Prostate gland (tissue), 2 donors: Measurements from ENCODE around the gene GPD1L. TPM values are rescaled to one million over a fixed set of nuclear protein-coding genes. Genes with fewer than 3 reads are reported as not detected.

Experiments
- DNase-seq: peaks from one replicate; pipeline ENCODE4 v3.0.0-alpha.2; 2019; ENCODE audit warnings: low spot score
- H3K27ac ChIP-seq, 2 donors: fragments of 200-600 bp; sonication (generic); 2 replicates each; pipeline ENCODE4 v1.5.1; 2017 to 2019
- H3K27me3 ChIP-seq: fragments of 200-600 bp; sonication (generic); replicated peaks from 2 replicates; pipeline ENCODE4 v1.5.1; 2019; ENCODE audit not compliant: insufficient read depth
- H3K36me3 ChIP-seq, 2 donors: fragments of 200-600 bp; sonication (generic); 1 replicate in 1 of 2; 2 replicates in 1 of 2; pipeline versions ENCODE4 v1.5.1 to v1.8.1; 2017 to 2019
- H3K4me1 ChIP-seq: fragments of 200-600 bp; sonication (generic); replicated peaks from 2 replicates; pipeline ENCODE4 v1.5.1; 2019
- H3K4me3 ChIP-seq, 2 donors: fragments of 200-600 bp; sonication (generic); 2 replicates each; pipeline ENCODE4 v1.5.1; 2017 to 2019
- H3K9me3 ChIP-seq: fragments of 200-600 bp; sonication (generic); 2 replicates; pipeline ENCODE4 v1.5.1; 2017
- POLR2A ChIP-seq: fragments of 450-650 bp; IDR thresholded peaks from one replicate; pipeline ENCODE4 v1.6.1; 2016; ENCODE audit warnings: antibody characterized with exemption, mild to moderate bottlenecking
- POLR2AphosphoS5 ChIP-seq: sonication (generic); formaldehyde crosslinking; IDR thresholded peaks from one replicate; pipeline ENCODE4 v1.6.1; 2017; ENCODE audit warnings: antibody characterized with exemption
- WGBS: methylation state at CpG from one replicate; pipeline ENCODE4 v1.1.5; 2018; 5-methylcytosine and 5-hydroxymethylcytosine counted together
- intact Hi-C: fragments of 100-400 bp; cut with DNase I; formaldehyde crosslinking; loops from one replicate; pipeline ENCODE4 v1.14.2; 2022
- total RNA-seq, 2 donors: library from RNA; depleted of rRNA; stranded (reverse); fragments of >200 nt; gene quantifications; one replicate each; pipeline ENCODE4 v1.1.0, GENCODE V29; 2016
- TF ChIP-seq, protein P1 (sequence below), 4 experiments: fragments of 200-600 bp in 2 of 4; fragments of 450-650 bp in 2 of 4; sonication (generic) in 2 of 4; IDR thresholded peaks; 1 replicate in 3 of 4; 2 replicates in 1 of 4; pipeline ENCODE4 v1.5.1; 2016 to 2019; ENCODE audit warnings: antibody characterized with exemption in 4 of 4, mild to moderate bottlenecking in 2 of 4, moderate library complexity in 2 of 4

The GPD1L gene
- total RNA-seq, 2 donors from 2014 or later, result 50.4 to 70.8 TPM

DNA sequence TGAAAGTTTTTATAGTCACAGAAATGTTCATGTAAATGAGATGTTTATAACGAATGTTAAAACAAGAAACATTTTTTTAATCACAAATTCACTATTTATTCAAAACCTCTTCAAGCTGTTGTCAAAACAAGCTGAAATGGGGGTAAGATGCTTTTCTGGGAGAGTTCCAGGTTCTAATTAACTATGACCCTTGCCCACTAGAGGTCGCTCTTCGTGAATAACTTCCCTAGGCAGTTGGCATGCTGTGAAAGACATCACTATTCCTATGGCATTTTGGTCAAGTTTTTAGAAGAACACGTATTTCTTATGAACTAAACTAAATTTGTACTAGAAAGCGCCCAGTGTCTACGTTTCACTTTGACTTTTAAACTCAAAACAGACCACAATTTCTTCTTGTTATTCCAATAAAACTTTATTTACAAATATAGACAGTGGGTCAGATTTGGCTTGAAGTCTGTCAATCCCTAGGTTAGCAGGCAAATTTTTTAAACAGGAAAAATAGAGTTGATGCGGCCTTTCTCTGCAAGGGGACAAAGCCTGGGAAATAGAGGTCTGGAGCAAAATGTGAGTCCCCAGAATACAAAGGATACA is 69.3 kb downstream of the GPD1L start:
- Histone ChIP-seq H3K36me3 (no peaks in the 10 kb centered on the region), H3K4me3 (no peak overlapping the region), H3K27me3 (no peaks in the 10 kb centered on the region), H3K27ac (no peak overlapping the region), H3K9me3 (no peaks in the 10 kb centered on the region), H3K4me1 (no peaks in the 10 kb centered on the region)
- DNase-seq, result peak; percentile 38
- no peak for TF ChIP-seq POLR2AphosphoS5
- TF ChIP-seq, protein P1, sequence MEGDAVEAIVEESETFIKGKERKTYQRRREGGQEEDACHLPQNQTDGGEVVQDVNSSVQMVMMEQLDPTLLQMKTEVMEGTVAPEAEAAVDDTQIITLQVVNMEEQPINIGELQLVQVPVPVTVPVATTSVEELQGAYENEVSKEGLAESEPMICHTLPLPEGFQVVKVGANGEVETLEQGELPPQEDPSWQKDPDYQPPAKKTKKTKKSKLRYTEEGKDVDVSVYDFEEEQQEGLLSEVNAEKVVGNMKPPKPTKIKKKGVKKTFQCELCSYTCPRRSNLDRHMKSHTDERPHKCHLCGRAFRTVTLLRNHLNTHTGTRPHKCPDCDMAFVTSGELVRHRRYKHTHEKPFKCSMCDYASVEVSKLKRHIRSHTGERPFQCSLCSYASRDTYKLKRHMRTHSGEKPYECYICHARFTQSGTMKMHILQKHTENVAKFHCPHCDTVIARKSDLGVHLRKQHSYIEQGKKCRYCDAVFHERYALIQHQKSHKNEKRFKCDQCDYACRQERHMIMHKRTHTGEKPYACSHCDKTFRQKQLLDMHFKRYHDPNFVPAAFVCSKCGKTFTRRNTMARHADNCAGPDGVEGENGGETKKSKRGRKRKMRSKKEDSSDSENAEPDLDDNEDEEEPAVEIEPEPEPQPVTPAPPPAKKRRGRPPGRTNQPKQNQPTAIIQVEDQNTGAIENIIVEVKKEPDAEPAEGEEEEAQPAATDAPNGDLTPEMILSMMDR (IDR thresholded peaks at IDR 0.05), result peak; percentile 23 to 49 (median 38)
- intact Hi-C loops, result loop anchor here (5.0 kb wide), 1 partner anchor 167 kb away; no protein-coding TSS in a partner anchor
- WGBS, result 62% methylated on average over 7 of the region's 7 CpGs

DNA sequence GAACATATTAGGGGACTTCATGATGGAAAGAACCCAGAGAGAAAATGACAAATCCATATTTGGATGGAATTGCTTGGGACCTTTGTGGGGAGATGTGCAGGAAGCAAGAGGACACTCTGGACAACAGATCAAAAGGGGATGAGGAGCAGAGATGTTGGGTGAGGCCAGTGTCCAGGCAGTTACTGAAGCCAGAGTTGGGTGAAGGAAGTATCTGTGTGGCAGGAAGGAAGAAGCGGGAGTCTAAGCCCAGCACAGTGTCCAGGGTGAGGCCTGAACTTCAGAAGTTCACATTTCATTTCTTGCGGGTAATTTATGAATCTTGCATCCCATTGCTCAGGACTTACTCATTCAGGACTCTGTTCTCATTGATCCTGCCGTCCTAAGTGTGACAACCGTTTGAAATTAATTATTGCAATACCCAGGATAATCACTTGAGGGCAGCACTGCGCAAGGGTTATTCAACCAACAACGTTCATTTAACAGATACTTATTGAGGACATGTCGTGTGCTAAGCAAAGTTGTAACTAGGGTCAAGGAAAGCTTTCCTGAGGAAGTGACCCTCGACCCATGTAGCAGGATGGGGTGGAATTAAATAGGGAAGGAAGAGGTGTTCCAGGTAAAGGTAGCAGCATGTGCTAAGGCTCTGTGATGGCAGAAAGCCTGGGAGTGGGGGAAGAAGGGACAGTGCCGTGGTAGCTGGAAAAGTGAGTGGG is 70.7 kb downstream of the GPD1L start:
- Histone ChIP-seq H3K4me1 (no peaks in the 10 kb centered on the region), H3K9me3 (no peaks in the 10 kb centered on the region), H3K27me3 (no peaks in the 10 kb centered on the region), H3K27ac (no peak overlapping the region), H3K4me3 (no peak overlapping the region), H3K36me3 (no peaks in the 10 kb centered on the region)
- 25% methylated on average over 9 of the region's 9 CpGs for WGBS
- TF ChIP-seq POLR2AphosphoS5 (no peak), POLR2A (no peak)
- TF ChIP-seq, protein P1 (IDR thresholded peaks at IDR 0.05), result peak; percentile 17 to 72 (median 66)
- peak; percentile 37 for DNase-seq
- intact Hi-C loops, result loop anchor here (5.0 kb wide), 1 partner anchor 165 kb away; no protein-coding TSS in a partner anchor

DNA sequence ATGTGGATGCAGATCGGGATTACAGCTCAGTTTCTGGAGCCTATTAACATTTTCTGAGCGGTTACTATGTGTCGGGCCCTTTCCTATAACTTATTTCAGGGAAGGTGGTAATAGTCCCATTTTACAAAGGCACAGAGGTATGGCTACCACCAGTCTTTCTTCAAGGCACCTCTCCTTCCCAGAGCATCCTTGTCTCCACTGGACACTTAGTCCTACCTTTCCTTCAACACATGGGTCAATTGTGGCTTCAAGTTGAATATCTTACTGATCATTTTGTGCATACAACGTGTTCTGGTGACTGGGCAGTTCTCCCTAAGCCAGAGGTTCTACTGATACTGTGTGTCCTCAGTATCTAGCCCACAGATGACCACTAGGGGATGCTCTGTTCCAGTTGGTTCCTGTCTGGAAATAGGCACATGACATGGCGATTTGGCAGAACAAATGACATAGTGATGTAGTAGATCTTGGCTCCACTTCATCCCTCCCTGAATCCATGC is 71.3 kb downstream of the GPD1L start:
- H3K27ac ChIP-seq, result no peak overlapping the region
- no peaks in the 10 kb centered on the region for H3K27me3 ChIP-seq
- peak; percentile 62 for DNase-seq
- no peaks in the 10 kb centered on the region for H3K9me3 ChIP-seq
- 54% methylated on average over 5 of the region's 5 CpGs for WGBS
- no peaks in the 10 kb centered on the region for H3K36me3 ChIP-seq
- intact Hi-C loops, result loop anchor here (5.0 kb wide), 1 partner anchor 165 kb away; no protein-coding TSS in a partner anchor
- no peaks in the 10 kb centered on the region for H3K4me1 ChIP-seq
- TF ChIP-seq, protein P1 (IDR thresholded peaks at IDR 0.05), result peak; percentile 42 to 77 (median 68)
- TF ChIP-seq POLR2A (no peak), POLR2AphosphoS5 (peak; percentile 49)
- H3K4me3 ChIP-seq, result no peak overlapping the region

DNA sequence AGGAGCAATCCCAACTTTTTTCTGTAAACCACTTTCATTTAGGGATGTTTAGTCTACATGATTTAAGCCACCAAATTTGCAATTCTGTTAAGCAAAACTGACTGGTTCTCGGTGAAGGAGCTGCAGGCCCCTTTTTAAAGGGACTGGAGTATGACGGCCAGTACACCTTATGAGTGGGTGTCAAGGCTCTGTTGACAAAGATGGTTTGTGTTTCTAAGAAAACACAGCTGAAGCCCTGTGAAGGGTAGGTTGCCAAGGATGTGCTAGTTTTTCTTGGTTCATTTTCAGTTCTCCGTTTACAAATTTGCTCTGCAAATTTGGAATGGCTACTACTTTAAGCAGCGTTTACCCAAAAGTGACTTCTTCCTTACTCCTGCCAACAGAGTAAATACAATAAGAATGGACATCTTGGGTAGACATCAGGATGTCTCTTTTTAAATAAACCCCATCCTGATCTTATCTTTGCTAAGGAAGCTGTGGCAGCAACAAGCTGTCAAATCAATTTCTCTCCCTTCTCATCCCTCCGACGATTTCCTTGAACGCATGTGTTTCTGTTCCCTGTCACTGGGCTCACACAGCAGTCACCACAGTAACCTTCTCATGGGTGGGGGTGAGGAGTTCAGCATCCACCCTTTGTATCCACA is 73.8 kb downstream of the GPD1L start:
- no peaks in the 10 kb centered on the region for H3K27me3 ChIP-seq
- TF ChIP-seq POLR2AphosphoS5 (peak; percentile 75), POLR2A (no peak)
- TF ChIP-seq, protein P1 (IDR thresholded peaks at IDR 0.05), result no peak
- peak; percentile 43 for DNase-seq
- no peak overlapping the region for H3K4me3 ChIP-seq
- H3K4me1 ChIP-seq, result no peaks in the 10 kb centered on the region
- WGBS, result 11% methylated on average over 7 of the region's 7 CpGs
- H3K9me3 ChIP-seq, result no peaks in the 10 kb centered on the region
- H3K27ac ChIP-seq, result no peak overlapping the region
- no peaks in the 10 kb centered on the region for H3K36me3 ChIP-seq
- intact Hi-C loops, result no loop called here
